Lung (tissue), 12 donors: ENCODE data around the gene SPATA20. TPM values are rescaled to one million over a fixed set of nuclear protein-coding genes. Genes with fewer than 3 reads are reported as not detected.
A peak's percentile ranks its signal among the peaks of the same experiment; 100 is the strongest.

ENCODE experiments used
- ATAC-seq: fragments of 200-7000 bp; cut with Tn5 transposase; one replicate; pipeline ENCODE4 v1.9.1; 2020; ENCODE audit warnings: moderate number of reproducible peaks; ENCODE audit not compliant: insufficient read depth, low FRiP score
- DNase-seq, 3 donors: peaks; one replicate each; pipeline ENCODE4 v3.0.0-alpha.2; 2013 to 2017
- H3K27ac ChIP-seq, 2 donors: one replicate each; pipeline ENCODE4 v1.5.1; 2013; ENCODE audit warnings: mild to moderate bottlenecking in 2 of 2, moderate library complexity in 2 of 2, control low read depth in 1 of 2, inconsistent platforms in 1 of 2, low read depth in 1 of 2, low read length in 1 of 2
- H3K27me3 ChIP-seq, 3 donors: one replicate each; pipeline ENCODE4 v1.5.1; 2013; ENCODE audit warnings: low read length in 2 of 3; ENCODE audit not compliant: control insufficient read depth in 3 of 3, insufficient read depth in 3 of 3
- H3K36me3 ChIP-seq, 4 donors: one replicate each; pipeline ENCODE4 v1.5.1; 2013; ENCODE audit warnings: low read length in 4 of 4, mild to moderate bottlenecking in 1 of 4, moderate library complexity in 1 of 4; ENCODE audit not compliant: control insufficient read depth in 4 of 4, insufficient read depth in 4 of 4
- H3K4me1 ChIP-seq, 5 donors: one replicate each; pipeline ENCODE4 v1.5.1; 2013; ENCODE audit warnings: low read length in 5 of 5, mild to moderate bottlenecking in 2 of 5, moderate library complexity in 1 of 5; ENCODE audit not compliant: control insufficient read depth in 5 of 5, insufficient read depth in 5 of 5
- H3K4me3 ChIP-seq: one replicate; pipeline ENCODE4 v1.5.1; 2013; ENCODE audit warnings: mild to moderate bottlenecking, control low read depth, moderate library complexity
- H3K9ac ChIP-seq, 2 donors: one replicate each; pipeline ENCODE4 v1.5.1; 2013; ENCODE audit warnings: low read length in 2 of 2, control low read depth in 1 of 2; ENCODE audit not compliant: insufficient read depth in 1 of 2
- H3K9me3 ChIP-seq, 4 donors: one replicate each; pipeline ENCODE4 v1.5.1; 2013; ENCODE audit warnings: low read length in 3 of 4, mild to moderate bottlenecking in 1 of 4, moderate library complexity in 1 of 4; ENCODE audit not compliant: control insufficient read depth in 4 of 4, insufficient read depth in 3 of 4
- WGBS, 2 donors: extraction: QIAGEN DNeasy Blood & Tissue Kit; methylation state at CpG; one replicate each; pipeline ENCODE4 v1.1.7; 2013; 5-methylcytosine and 5-hydroxymethylcytosine counted together
- polyA plus RNA-seq, 2 donors: library from polyadenylated mRNA; stranded (reverse); fragments of 200-250 nt; gene quantifications; one replicate each; pipeline ENCODE4 v1.2.1, GENCODE V29; 2013
- total RNA-seq, 2 donors: library from RNA; depleted of rRNA in 1 of 2; stranded (reverse); fragments of >200 nt in 1 of 2; gene quantifications; one replicate each; pipeline ENCODE4 v1.2.1, GENCODE V29; 2014 to 2021
- TF ChIP-seq, protein P1 (sequence below): IDR thresholded peaks from 2 replicates; pipeline ENCODE4 v1.5.1; 2012; ENCODE audit warnings: mild to moderate bottlenecking; ENCODE audit errors: control extremely low read depth, extremely low read depth
- donor health status: control.
- donor health status: control.
- donor health status: Bipolar disorder and iron deficiency.
- donor health status: healthy.
- donor health status: DM: yes; HTN: yes; CAD: no.

SPATA20 gene
- total and polyA plus RNA-seq, 4 donors, result 10.5 to 37.8 (median 29.0) TPM

DNA sequence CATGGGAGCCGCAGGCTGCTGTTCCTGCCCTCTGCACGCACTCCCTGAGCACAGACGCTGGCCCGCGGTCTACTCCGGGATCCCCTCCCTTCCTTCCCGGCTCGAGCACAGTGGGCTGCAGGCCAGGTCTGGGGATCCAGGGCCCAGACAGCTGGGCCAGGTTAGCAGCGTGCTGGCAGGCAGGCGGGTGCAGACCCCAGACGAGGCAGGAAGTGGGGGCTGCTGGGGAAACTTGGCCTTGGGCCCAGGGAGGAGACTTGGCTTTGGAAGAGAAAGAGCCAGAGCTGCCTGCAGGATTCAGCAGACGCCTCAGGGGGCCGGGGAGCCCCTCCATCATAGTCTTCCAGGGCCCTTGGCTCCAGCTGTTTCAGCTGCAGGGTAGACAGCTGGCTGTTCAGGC, 57.5 kb downstream of the SPATA20 start:
- peaks cover 0 to 20% (median 8%) of the 10 kb centered on the region in 4 donors for H3K36me3 ChIP-seq
- 12 to 15% methylated on average over 11 to 13 of the region's 13 CpGs for WGBS, 2 donors
- no peak for ATAC-seq
- H3K9ac ChIP-seq, result no peak overlapping the region
- peak; percentile 99 to 100 (median 100) for DNase-seq
- H3K4me1 ChIP-seq, result peaks cover 0 to 54% (median 32%) of the 10 kb centered on the region in 5 donors
- no peaks in the 10 kb centered on the region for H3K27me3 ChIP-seq
- no peak overlapping the region for H3K27ac ChIP-seq
- TF ChIP-seq, protein P1, sequence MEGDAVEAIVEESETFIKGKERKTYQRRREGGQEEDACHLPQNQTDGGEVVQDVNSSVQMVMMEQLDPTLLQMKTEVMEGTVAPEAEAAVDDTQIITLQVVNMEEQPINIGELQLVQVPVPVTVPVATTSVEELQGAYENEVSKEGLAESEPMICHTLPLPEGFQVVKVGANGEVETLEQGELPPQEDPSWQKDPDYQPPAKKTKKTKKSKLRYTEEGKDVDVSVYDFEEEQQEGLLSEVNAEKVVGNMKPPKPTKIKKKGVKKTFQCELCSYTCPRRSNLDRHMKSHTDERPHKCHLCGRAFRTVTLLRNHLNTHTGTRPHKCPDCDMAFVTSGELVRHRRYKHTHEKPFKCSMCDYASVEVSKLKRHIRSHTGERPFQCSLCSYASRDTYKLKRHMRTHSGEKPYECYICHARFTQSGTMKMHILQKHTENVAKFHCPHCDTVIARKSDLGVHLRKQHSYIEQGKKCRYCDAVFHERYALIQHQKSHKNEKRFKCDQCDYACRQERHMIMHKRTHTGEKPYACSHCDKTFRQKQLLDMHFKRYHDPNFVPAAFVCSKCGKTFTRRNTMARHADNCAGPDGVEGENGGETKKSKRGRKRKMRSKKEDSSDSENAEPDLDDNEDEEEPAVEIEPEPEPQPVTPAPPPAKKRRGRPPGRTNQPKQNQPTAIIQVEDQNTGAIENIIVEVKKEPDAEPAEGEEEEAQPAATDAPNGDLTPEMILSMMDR, result no peak
- no peaks in the 10 kb centered on the region for H3K9me3 ChIP-seq
- H3K4me3 ChIP-seq, result no peak overlapping the region

DNA sequence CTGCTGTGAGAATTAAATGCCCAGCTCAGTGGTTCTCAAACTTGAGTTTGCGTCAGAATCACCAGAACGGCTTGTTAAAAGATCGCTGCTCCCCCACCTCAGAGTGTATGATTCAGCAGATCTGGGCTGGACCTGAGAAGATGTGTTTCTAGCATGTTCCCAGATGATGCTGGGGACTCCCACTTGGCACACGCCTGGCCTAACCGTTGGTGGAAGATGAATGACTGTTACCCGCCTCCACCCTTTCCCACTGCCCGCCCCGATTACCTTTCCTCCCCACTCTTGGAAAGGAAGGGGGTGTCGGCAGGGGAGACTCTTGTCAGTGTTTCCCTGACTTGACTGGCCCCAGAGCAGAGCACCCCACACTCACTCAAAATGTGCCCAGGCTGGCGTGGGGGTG, 58.5 kb downstream of the SPATA20 start:
- H3K9ac ChIP-seq, result no peak overlapping the region
- peaks cover 0 to 17% (median 6%) of the 10 kb centered on the region in 4 donors for H3K36me3 ChIP-seq
- no peak overlapping the region for H3K4me3 ChIP-seq
- WGBS, 2 donors, result 60 to 69% methylated on average over 10 of the region's 10 CpGs
- TF ChIP-seq, protein P1, result no peak
- H3K9me3 ChIP-seq, result no peaks in the 10 kb centered on the region
- peaks cover 0 to 54% (median 32%) of the 10 kb centered on the region in 5 donors for H3K4me1 ChIP-seq
- no peak overlapping the region for H3K27ac ChIP-seq
- no peak for ATAC-seq
- H3K27me3 ChIP-seq, result no peaks in the 10 kb centered on the region
- DNase-seq, result no peak

Other genes starting within 250 kb of the SPATA20 start
- gene XYLT2, start 201.0 kb upstream of the SPATA20 start, total RNA-seq, result 10 to 100 TPM; 20.9 to 28.5 TPM
- 10 to 100 TPM in 1 of 2 donors, 1 to 10 TPM in 1; 9.6 to 11.5 TPM for gene XYLT2, start 201.0 kb upstream of the SPATA20 start, polyA plus RNA-seq
- gene MRPL27, start 174.0 kb upstream of the SPATA20 start, total RNA-seq, result 10 to 100 TPM; 33.5 to 58.1 TPM
- 100 to 1,000 TPM in 1 of 2 donors, 10 to 100 TPM in 1; 98.6 to 176 TPM for gene MRPL27, start 174.0 kb upstream of the SPATA20 start, polyA plus RNA-seq
- 1 to 10 TPM; 1.5 to 2.8 TPM for gene EME1, start 173.9 kb upstream of the SPATA20 start, total RNA-seq
- 1 to 10 TPM in 1 of 2 donors, under 1 TPM in 1; 0.55 to 2.1 TPM for gene EME1, start 173.9 kb upstream of the SPATA20 start, polyA plus RNA-seq
- 100 to 1,000 TPM in 1 of 2 donors, 10 to 100 TPM in 1; 43.8 to 117 TPM for gene LRRC59, start 149.7 kb upstream of the SPATA20 start, total RNA-seq
- gene LRRC59, start 149.7 kb upstream of the SPATA20 start, polyA plus RNA-seq, result 100 to 1,000 TPM in 1 of 2 donors, 10 to 100 TPM in 1; 46.8 to 112 TPM
- 10 to 100 TPM; 77.7 to 79.2 TPM for gene ACSF2, start 121.0 kb upstream of the SPATA20 start, total RNA-seq
- 10 to 100 TPM; 23.5 to 64.1 TPM for gene ACSF2, start 121.0 kb upstream of the SPATA20 start, polyA plus RNA-seq
- gene CHAD, start 78.3 kb upstream of the SPATA20 start, total RNA-seq, result under 1 TPM in 1 of 2 donors, not detected in 1; 0.37 TPM
- gene CHAD, start 78.3 kb upstream of the SPATA20 start, polyA plus RNA-seq, result under 1 TPM; 0.14 to 0.35 TPM
- 10 to 100 TPM; 31.2 to 43.2 TPM for gene RSAD1, start 68.3 kb upstream of the SPATA20 start, total RNA-seq
- gene RSAD1, start 68.3 kb upstream of the SPATA20 start, polyA plus RNA-seq, result 10 to 100 TPM; 20.1 to 28.5 TPM
- gene MYCBPAP, start 38.7 kb upstream of the SPATA20 start, total RNA-seq, result 1 to 10 TPM; 4.7 to 6.4 TPM
- gene MYCBPAP, start 38.7 kb upstream of the SPATA20 start, polyA plus RNA-seq, result under 1 TPM; 0.73 to 0.90 TPM
- gene EPN3, start 14.4 kb upstream of the SPATA20 start, total RNA-seq, result 1 to 10 TPM; 1.3 to 2.6 TPM
- gene EPN3, start 14.4 kb upstream of the SPATA20 start, polyA plus RNA-seq, result 1 to 10 TPM; 2.5 to 2.6 TPM
- 1 to 10 TPM in 1 of 2 donors, under 1 TPM in 1; 0.31 to 3.6 TPM for gene CACNA1G, start 13.5 kb downstream of the SPATA20 start, total RNA-seq
- gene CACNA1G, start 13.5 kb downstream of the SPATA20 start, polyA plus RNA-seq, result under 1 TPM; 0.14 to 0.18 TPM
- 10 to 100 TPM; 18.3 to 46.4 TPM for gene ABCC3, start 87.7 kb downstream of the SPATA20 start, total RNA-seq
- gene ABCC3, start 87.7 kb downstream of the SPATA20 start, polyA plus RNA-seq, result 10 to 100 TPM; 10.3 to 45.7 TPM
- 10 to 100 TPM; 34.4 to 38.9 TPM for gene ANKRD40, start 160.7 kb downstream of the SPATA20 start, total RNA-seq
- gene ANKRD40, start 160.7 kb downstream of the SPATA20 start, polyA plus RNA-seq, result 10 to 100 TPM; 14.6 to 15.7 TPM
- gene LUC7L3, start 172.4 kb downstream of the SPATA20 start, total RNA-seq, result 100 to 1,000 TPM in 1 of 2 donors, 10 to 100 TPM in 1; 80.4 to 188 TPM
- gene LUC7L3, start 172.4 kb downstream of the SPATA20 start, polyA plus RNA-seq, result 10 to 100 TPM; 38.1 to 98.4 TPM
- gene ANKRD40CL, start 220.3 kb downstream of the SPATA20 start, total RNA-seq, result not detected
- not detected for gene ANKRD40CL, start 220.3 kb downstream of the SPATA20 start, polyA plus RNA-seq